HG03354 (cell line): ENCODE data around the gene SH3TC1.

ENCODE experiments used
- ATAC-seq: cut with Tn5 transposase; IDR thresholded peaks from one replicate; pipeline ENCODE4 v1.9.1; 2021; ENCODE audit warnings: mild to moderate bottlenecking; ENCODE audit not compliant: unreplicated experiment, poor library complexity, severe bottlenecking

Gene SH3TC1

DNA sequence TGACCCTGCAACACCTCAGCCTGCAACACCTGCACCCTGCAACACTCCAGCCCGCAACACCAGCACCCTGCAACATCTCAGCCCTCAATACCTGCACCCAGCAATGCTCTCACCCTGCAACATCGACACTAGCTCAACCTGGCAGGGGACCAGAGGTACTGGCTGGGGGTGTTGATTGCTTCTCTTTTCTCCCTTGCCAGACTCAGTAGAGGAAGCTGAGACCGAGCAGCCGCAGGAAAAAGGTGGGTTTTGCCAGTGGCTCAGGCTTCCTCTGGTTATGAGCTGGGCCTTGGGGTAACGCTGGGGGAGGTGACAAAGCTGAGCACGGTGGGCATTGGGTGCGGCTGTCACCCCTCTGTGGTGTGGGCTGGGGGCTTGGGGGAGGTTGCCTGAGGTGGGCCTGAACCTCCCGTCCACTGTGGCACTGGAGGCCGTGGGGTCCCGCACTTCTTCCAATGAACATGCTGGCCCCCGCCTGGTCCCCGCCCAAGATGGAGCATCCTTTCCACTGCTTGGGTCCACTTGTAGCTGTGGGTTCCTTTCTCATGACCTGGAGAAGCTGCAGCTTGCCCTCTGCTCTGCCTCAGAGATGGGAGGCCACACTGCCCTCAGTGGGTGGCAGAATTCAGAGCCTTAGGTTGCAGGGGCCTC lies 26.0 kb downstream of the SH3TC1 start:
- ATAC-seq, result no peak

- ATAC-seq, result no peak
These were observed 26.8 kb downstream of the SH3TC1 start for GRCh38 chr4:8225706-8226443.

DNA sequence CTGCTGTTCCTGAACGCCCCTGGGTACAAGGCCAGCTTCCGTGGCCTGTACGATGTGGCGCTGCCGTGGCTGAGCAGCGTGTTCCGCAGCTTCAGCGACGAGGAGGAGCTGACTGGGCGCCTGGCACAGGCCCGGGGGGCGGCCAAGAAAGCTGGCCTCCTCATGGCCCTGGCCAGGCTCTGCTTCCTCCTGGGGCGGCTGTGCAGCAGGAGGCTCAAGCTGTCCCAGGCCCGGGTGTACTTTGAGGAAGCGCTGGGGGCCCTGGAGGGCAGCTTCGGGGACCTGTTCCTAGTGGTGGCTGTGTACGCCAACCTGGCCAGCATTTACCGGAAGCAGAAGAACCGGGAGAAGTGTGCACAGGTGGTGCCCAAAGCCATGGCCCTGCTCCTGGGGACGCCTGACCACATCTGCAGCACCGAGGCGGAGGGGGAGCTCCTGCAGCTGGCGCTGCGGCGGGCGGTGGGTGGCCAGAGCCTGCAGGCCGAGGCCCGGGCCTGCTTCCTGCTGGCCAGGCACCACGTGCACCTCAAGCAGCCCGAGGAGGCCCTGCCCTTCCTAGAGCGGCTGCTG lies 28.2 kb downstream of the SH3TC1 start:
- no peak for ATAC-seq

- no peak for ATAC-seq
These were observed 28.8 kb downstream of the SH3TC1 start for GRCh38 chr4:8227771-8228318.

GRCh38 chr4:8228319-8229250 lies 29.5 kb downstream of the SH3TC1 start:
- ATAC-seq, result peak; percentile 84

- no peak for ATAC-seq
These were observed 30.4 kb downstream of the SH3TC1 start for GRCh38 chr4:8229331-8229975.

DNA sequence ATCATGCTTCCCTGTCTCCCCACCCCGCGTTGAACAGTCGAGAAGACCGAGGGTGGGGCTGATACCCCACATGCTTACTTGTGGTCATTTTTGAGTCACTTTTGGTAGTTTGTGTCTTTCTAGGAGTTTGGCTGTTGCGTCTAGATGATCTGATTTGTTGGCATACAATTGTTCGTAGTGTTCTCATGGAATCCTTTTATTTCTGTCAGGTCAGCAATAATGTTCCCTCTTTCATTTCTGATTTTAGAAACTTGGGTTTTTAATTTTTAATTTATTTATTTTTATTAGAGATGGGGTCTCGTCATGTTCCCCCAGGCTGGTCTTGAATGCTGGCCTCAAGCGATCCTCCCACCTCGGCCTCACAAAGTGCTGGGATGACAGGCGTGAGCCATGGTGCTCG lies 30.9 kb downstream of the SH3TC1 start:
- no peak for ATAC-seq

DNA sequence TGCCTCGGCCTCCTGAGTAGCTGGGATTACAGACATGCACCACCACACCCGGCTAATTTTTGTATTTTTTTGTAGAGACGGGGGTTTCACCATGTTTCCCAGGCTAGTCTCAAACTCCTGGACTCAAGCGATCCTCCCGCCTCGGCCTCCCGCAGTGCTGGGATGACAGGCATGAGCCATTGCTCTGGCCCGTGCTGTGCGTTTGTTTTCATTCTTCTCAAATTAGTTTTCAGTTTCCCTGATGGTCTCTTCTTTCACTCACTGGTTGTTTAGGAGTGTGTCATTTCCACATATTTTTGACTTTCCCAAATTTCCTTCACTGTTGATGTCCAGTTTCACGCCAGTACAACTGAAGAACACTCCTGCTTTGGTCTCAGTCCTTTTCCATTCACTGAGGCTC lies 31.8 kb downstream of the SH3TC1 start:
- no peak for ATAC-seq

- no peak for ATAC-seq
These were observed 32.5 kb downstream of the SH3TC1 start for GRCh38 chr4:8231551-8232049.

DNA sequence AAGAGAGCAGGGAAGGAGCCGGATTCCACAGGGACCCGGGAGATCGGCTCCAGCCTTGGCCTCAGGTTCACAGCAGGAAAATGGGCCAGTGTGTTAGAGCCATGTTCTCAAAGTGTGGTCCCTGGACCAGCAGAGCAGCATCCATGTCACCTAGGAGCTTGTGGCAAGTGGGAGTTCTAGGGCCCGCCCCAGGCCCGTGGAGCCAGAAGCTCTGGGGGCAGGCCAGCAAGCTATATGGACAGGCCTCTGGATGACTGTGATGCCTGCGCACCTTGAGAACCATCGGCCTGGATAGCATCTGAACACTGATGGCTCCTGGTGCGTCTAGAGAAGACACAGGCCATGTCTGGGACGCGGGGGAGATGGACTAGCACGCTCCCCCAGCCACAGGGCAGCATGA lies 33.7 kb downstream of the SH3TC1 start:
- ATAC-seq, result no peak

GRCh38 chr4:8233672-8234484 lies 34.8 kb downstream of the SH3TC1 start:
- no peak for ATAC-seq

- ATAC-seq, result no peak
These were observed 35.6 kb downstream of the SH3TC1 start for GRCh38 chr4:8234715-8235114.

GRCh38 chr4:8235224-8235623 lies 36.1 kb downstream of the SH3TC1 start:
- no peak for ATAC-seq

- ATAC-seq, result no peak
These were observed 36.6 kb downstream of the SH3TC1 start for GRCh38 chr4:8235686-8236085.

DNA sequence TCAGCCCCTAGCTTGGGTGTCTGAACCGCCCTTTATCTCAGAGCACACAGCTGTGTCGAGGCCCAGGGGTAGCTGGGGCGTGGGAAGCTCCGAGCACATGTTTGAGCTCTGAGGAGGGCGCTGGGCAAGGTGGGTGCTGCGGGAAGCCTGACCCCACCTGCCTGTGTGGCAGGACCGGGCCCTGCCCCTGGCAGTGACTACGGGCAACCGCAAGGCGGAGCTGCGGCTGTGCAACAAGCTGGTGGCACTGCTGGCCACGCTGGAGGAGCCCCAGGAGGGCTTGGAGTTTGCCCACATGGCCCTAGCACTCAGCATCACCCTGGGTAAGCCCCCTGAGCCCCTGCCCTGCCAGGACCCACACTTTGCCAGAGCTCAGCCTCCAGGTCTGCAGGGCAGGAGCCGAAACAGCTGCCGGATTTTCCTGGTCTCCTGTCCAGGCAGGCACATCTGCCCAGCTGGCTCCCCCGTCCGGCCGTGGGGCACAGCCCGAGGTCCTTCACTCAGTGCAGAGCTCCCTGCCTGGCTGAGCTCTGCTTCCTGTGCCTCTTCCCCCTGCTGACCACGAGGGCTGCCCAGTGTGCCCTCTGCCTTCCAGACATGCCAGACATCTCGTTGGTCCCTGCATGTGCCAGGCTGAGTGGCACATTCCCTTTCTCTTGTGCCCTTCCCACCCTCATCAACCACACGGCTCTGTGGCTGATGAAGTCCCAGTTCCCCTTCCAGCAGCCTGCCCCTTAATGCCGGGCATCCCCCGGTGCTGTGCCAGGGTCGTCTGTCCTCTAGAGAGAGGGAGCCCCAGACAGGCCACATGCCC lies 37.2 kb downstream of the SH3TC1 start:
- no peak for ATAC-seq

GRCh38 chr4:8236920-8237195 lies 37.8 kb downstream of the SH3TC1 start:
- no peak for ATAC-seq

- ATAC-seq, result no peak
These were observed 38.3 kb downstream of the SH3TC1 start for GRCh38 chr4:8237256-8237989.
